Measurements from ENCODE around the gene ALDOA. TPM values are rescaled to one million over a fixed set of nuclear protein-coding genes. Genes with fewer than 3 reads are reported as not detected.

Gene ALDOA
- total and polyA plus RNA-seq, 4 donors, result 265 to 1,371 (median 962) TPM

GRCh38 chr16:30025156-30025555 lies 40.4 kb upstream of the ALDOA start:
- DNase-seq (no peak), ATAC-seq (ENCODE audit: insufficient read depth, low FRiP score) (no peak)
- no peak overlapping the region for H3K27ac ChIP-seq (ENCODE audit: low read depth in 1 of 2, low read length in 1 of 2)
- 64 to 76% methylated on average over 20 of the region's 20 CpGs for WGBS, 2 donors
- no peak for TF ChIP-seq CTCF (IDR thresholded peaks at IDR 0.05; ENCODE audit: control extremely low read depth, extremely low read depth)
- no peaks in the 10 kb centered on the region for H3K36me3 ChIP-seq (ENCODE audit: control insufficient read depth in 4 of 4, insufficient read depth in 4 of 4, low read length in 4 of 4)
- no peak overlapping the region for H3K9ac ChIP-seq (ENCODE audit: insufficient read depth in 1 of 2, low read length in 2 of 2)
- no peaks in the 10 kb centered on the region for H3K9me3 ChIP-seq (ENCODE audit: control insufficient read depth in 4 of 4, insufficient read depth in 3 of 4, low read length in 3 of 4)
- peaks cover 0 to 19% (median 0%) of the 10 kb centered on the region in 5 donors for H3K4me1 ChIP-seq (ENCODE audit: control insufficient read depth in 5 of 5, insufficient read depth in 5 of 5, low read length in 5 of 5)
- peaks cover 0 to 24% (median 2%) of the 10 kb centered on the region in 3 donors for H3K27me3 ChIP-seq (ENCODE audit: control insufficient read depth in 3 of 3, insufficient read depth in 3 of 3, low read length in 2 of 3)
- H3K4me3 ChIP-seq, result no peak overlapping the region

- Histone ChIP-seq H3K27ac (ENCODE audit: low read depth in 1 of 2, low read length in 1 of 2) (no peak overlapping the region), H3K27me3 (ENCODE audit: control insufficient read depth in 3 of 3, insufficient read depth in 3 of 3, low read length in 2 of 3) (peaks cover 0 to 25% (median 2%) of the 10 kb centered on the region in 3 donors), H3K4me3 (no peak overlapping the region), H3K4me1 (ENCODE audit: control insufficient read depth in 5 of 5, insufficient read depth in 5 of 5, low read length in 5 of 5) (peaks cover 0 to 19% (median 0%) of the 10 kb centered on the region in 5 donors), H3K9me3 (ENCODE audit: control insufficient read depth in 4 of 4, insufficient read depth in 3 of 4, low read length in 3 of 4) (no peaks in the 10 kb centered on the region), H3K36me3 (ENCODE audit: control insufficient read depth in 4 of 4, insufficient read depth in 4 of 4, low read length in 4 of 4) (no peaks in the 10 kb centered on the region), H3K9ac (ENCODE audit: insufficient read depth in 1 of 2, low read length in 2 of 2) (no peak overlapping the region)
- WGBS, 2 donors, result 68 to 83% methylated on average over 7 of the region's 7 CpGs
- DNase-seq, result no peak
- ATAC-seq (ENCODE audit: insufficient read depth, low FRiP score), result no peak
- no peak for TF ChIP-seq CTCF (IDR thresholded peaks at IDR 0.05; ENCODE audit: control extremely low read depth, extremely low read depth)
Observed at GRCh38 chr16:30025574-30025973, 40.0 kb upstream of the ALDOA start.

- H3K27me3 ChIP-seq (ENCODE audit: control insufficient read depth in 3 of 3, insufficient read depth in 3 of 3, low read length in 2 of 3), result peaks cover 0 to 27% (median 2%) of the 10 kb centered on the region in 3 donors
- 85 to 93% methylated on average over 18 of the region's 18 CpGs for WGBS, 2 donors
- TF ChIP-seq CTCF (IDR thresholded peaks at IDR 0.05; ENCODE audit: control extremely low read depth, extremely low read depth), result no peak
- H3K9ac ChIP-seq (ENCODE audit: insufficient read depth in 1 of 2, low read length in 2 of 2), result no peak overlapping the region
- H3K27ac ChIP-seq (ENCODE audit: low read depth in 1 of 2, low read length in 1 of 2), result no peak overlapping the region
- no peaks in the 10 kb centered on the region for H3K36me3 ChIP-seq (ENCODE audit: control insufficient read depth in 4 of 4, insufficient read depth in 4 of 4, low read length in 4 of 4)
- ATAC-seq (ENCODE audit: insufficient read depth, low FRiP score) (no peak), DNase-seq (no peak)
- H3K4me3 ChIP-seq, result no peak overlapping the region
- H3K4me1 ChIP-seq (ENCODE audit: control insufficient read depth in 5 of 5, insufficient read depth in 5 of 5, low read length in 5 of 5), result peaks cover 0 to 19% (median 2%) of the 10 kb centered on the region in 5 donors
- H3K9me3 ChIP-seq (ENCODE audit: control insufficient read depth in 4 of 4, insufficient read depth in 3 of 4, low read length in 3 of 4), result no peaks in the 10 kb centered on the region
Observed at GRCh38 chr16:30026449-30026848, 39.1 kb upstream of the ALDOA start.
